ENCODE results near the gene ARRDC4.

ARRDC4 gene

DNA sequence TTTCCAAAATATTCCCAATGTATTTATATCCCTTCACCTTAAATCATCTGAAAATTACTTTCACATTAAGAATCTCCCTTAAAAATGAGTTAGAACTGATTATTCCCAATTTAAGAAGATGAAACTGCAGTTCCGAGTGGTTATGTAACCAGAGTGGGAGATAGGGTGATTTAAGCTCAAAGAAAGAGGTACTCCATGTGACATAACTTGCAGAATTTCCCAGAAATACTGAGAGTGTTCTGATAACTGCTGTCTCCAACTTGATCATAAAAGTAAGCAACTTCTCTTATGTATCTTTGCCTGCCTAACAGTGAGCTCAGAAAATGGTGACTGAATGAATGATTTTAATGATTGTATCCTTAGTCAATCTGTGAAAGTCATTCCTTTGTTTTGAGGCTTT lies 32.3 kb downstream of the ARRDC4 start:
- TF ChIP-seq, protein P1, sequence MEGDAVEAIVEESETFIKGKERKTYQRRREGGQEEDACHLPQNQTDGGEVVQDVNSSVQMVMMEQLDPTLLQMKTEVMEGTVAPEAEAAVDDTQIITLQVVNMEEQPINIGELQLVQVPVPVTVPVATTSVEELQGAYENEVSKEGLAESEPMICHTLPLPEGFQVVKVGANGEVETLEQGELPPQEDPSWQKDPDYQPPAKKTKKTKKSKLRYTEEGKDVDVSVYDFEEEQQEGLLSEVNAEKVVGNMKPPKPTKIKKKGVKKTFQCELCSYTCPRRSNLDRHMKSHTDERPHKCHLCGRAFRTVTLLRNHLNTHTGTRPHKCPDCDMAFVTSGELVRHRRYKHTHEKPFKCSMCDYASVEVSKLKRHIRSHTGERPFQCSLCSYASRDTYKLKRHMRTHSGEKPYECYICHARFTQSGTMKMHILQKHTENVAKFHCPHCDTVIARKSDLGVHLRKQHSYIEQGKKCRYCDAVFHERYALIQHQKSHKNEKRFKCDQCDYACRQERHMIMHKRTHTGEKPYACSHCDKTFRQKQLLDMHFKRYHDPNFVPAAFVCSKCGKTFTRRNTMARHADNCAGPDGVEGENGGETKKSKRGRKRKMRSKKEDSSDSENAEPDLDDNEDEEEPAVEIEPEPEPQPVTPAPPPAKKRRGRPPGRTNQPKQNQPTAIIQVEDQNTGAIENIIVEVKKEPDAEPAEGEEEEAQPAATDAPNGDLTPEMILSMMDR (IDR thresholded peaks at IDR 0.05; ENCODE audit: extremely low read depth, insufficient read depth, missing control alignments), result no peak
- in situ Hi-C loops (cut with MboI; ENCODE audit: low pct_unique_long_range_greater_than_20kb, low sequenced_read_pairs, unreplicated experiment), result no loop called here
- no peak for DNase-seq (ENCODE audit: low spot score)

DNA sequence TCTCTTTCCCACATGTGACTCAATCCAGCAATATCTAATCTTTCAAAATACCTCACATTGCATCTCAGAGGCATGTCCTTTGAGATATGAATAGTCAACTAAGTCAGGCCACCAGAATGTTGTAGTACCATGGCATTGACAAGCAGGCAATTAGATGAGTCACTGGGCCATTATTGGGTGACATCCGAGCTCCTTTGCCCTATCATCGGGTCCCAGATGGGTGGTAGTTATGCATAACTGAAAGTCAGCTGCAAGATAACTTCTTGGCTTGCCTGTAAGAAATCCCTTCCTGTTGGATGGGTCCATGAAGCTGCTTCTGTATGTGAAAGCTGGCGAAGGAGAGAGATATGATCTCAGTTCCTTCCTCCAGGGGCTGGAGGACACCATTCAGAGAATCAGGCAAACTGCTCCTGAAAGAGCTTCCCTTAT lies 32.8 kb downstream of the ARRDC4 start:
- in situ Hi-C loops (cut with MboI; ENCODE audit: low pct_unique_long_range_greater_than_20kb, low sequenced_read_pairs, unreplicated experiment), result no loop called here
- TF ChIP-seq, protein P1 (IDR thresholded peaks at IDR 0.05; ENCODE audit: extremely low read depth, insufficient read depth, missing control alignments), result no peak
- DNase-seq (ENCODE audit: low spot score), result no peak

DNA sequence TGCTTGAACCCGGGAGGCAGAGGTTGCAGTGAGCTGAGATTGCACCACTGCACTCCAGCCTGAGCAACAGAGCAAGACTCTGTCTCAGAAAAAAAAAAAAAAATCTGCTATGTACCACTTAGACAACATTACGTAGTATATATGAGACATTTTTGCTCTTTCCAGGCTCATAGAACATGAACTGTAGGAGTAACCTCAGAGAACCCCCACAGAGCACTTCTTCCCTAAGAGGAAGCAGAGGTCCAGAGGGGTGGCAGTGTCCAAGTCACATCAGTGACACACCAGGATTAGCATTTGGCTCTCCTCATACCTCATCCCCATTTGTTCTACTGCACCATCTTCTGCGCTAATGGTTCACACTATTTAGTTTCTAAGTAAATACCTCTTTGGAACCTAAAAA lies 33.7 kb downstream of the ARRDC4 start:
- in situ Hi-C loops (cut with MboI; ENCODE audit: low pct_unique_long_range_greater_than_20kb, low sequenced_read_pairs, unreplicated experiment), result no loop called here
- no peak for DNase-seq (ENCODE audit: low spot score)
- TF ChIP-seq, protein P1 (IDR thresholded peaks at IDR 0.05; ENCODE audit: extremely low read depth, insufficient read depth, missing control alignments), result no peak

DNA sequence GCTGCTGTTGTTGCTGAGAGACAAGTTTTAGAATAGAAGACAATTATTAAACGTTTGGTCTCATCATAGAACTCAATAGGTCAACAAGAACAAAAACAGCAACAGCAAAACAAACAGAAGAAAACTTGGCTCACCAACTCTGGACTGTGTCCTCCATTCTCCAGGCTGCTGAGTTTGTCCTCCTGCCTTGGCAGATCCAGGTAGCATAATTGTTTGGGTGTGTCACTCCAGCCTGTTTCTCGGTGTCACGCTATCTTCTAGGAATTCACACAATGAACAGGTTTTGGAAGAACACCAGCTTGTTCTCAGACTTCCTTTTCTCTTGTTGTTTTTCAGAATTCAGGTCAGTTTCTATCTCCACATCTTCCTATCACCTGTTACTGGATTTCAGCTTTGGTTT lies 34.7 kb downstream of the ARRDC4 start:
- TF ChIP-seq, protein P1 (IDR thresholded peaks at IDR 0.05; ENCODE audit: extremely low read depth, insufficient read depth, missing control alignments), result no peak
- in situ Hi-C loops (cut with MboI; ENCODE audit: low pct_unique_long_range_greater_than_20kb, low sequenced_read_pairs, unreplicated experiment), result no loop called here
- no peak for DNase-seq (ENCODE audit: low spot score)

GRCh38 chr15:97995881-97996603 lies 35.5 kb downstream of the ARRDC4 start:
- no peak for DNase-seq (ENCODE audit: low spot score)
- in situ Hi-C loops (cut with MboI; ENCODE audit: low pct_unique_long_range_greater_than_20kb, low sequenced_read_pairs, unreplicated experiment), result no loop called here
- TF ChIP-seq, protein P1 (IDR thresholded peaks at IDR 0.05; ENCODE audit: extremely low read depth, insufficient read depth, missing control alignments), result no peak

DNA sequence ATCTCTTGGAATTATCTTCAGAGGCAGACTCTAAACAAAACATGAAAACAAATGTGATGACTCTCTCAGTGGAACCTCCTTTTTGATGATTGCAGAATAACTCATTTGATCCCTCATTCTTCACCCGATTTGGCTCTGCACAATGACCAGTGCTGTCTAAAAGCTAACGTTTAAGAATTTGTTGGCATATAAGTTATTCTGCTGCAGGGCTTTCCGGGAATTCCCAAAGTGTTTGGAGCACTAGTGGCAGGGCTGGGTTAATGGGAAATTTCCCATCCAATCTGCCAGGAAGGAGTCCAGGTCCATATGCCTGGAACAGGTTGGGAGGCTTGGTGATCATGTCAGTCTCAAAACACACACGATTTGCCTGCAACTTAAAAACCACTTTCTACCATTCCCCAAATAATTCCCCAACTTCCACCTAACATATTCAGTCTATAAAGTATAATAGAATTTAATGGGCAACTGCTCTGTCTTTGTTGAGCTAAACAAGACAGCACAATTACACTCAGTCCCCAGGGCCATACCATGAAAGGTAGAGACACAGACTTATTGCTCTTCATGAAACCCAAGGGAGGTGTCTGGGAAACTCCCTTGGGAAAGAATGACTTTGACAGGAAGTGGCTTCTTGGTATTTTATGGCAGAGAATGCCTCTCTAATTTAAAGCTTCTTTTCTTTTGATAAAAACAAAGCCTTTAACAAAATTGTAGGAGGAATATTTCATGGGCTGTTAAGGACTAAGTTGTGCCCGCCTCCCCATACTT lies 38.0 kb downstream of the ARRDC4 start:
- no peak for DNase-seq (ENCODE audit: low spot score)
- in situ Hi-C loops (cut with MboI; ENCODE audit: low pct_unique_long_range_greater_than_20kb, low sequenced_read_pairs, unreplicated experiment), result no loop called here
- TF ChIP-seq, protein P1 (IDR thresholded peaks at IDR 0.05; ENCODE audit: extremely low read depth, insufficient read depth, missing control alignments), result no peak

Measured in GM13977 (cell line).